Subcutaneous preadipocyte (primary cell): Measurements from ENCODE around the gene DOCK3. TPM values are rescaled to one million over a fixed set of nuclear protein-coding genes. Genes with fewer than 3 reads are reported as not detected.

Source experiments
- small RNA-seq: library from RNA; depleted of rRNA; stranded (forward); fragments of <200 nt; gene quantifications from one replicate; pipeline ENCODE3, GENCODE V24; 2012
- total RNA-seq: library from RNA; depleted of rRNA; stranded (reverse); fragments of >200 nt; gene quantifications from 2 replicates; pipeline ENCODE4 v1.2.3, GENCODE V29; 2012

Gene DOCK3, protein sequence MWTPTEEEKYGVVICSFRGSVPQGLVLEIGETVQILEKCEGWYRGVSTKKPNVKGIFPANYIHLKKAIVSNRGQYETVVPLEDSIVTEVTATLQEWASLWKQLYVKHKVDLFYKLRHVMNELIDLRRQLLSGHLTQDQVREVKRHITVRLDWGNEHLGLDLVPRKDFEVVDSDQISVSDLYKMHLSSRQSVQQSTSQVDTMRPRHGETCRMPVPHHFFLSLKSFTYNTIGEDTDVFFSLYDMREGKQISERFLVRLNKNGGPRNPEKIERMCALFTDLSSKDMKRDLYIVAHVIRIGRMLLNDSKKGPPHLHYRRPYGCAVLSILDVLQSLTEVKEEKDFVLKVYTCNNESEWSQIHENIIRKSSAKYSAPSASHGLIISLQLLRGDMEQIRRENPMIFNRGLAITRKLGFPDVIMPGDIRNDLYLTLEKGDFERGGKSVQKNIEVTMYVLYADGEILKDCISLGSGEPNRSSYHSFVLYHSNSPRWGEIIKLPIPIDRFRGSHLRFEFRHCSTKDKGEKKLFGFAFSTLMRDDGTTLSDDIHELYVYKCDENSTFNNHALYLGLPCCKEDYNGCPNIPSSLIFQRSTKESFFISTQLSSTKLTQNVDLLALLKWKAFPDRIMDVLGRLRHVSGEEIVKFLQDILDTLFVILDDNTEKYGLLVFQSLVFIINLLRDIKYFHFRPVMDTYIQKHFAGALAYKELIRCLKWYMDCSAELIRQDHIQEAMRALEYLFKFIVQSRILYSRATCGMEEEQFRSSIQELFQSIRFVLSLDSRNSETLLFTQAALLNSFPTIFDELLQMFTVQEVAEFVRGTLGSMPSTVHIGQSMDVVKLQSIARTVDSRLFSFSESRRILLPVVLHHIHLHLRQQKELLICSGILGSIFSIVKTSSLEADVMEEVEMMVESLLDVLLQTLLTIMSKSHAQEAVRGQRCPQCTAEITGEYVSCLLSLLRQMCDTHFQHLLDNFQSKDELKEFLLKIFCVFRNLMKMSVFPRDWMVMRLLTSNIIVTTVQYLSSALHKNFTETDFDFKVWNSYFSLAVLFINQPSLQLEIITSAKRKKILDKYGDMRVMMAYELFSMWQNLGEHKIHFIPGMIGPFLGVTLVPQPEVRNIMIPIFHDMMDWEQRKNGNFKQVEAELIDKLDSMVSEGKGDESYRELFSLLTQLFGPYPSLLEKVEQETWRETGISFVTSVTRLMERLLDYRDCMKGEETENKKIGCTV (N-terminal part only)
- total RNA-seq, result under 0.01 and 0.20 TPM in 2 replicates

DNA sequence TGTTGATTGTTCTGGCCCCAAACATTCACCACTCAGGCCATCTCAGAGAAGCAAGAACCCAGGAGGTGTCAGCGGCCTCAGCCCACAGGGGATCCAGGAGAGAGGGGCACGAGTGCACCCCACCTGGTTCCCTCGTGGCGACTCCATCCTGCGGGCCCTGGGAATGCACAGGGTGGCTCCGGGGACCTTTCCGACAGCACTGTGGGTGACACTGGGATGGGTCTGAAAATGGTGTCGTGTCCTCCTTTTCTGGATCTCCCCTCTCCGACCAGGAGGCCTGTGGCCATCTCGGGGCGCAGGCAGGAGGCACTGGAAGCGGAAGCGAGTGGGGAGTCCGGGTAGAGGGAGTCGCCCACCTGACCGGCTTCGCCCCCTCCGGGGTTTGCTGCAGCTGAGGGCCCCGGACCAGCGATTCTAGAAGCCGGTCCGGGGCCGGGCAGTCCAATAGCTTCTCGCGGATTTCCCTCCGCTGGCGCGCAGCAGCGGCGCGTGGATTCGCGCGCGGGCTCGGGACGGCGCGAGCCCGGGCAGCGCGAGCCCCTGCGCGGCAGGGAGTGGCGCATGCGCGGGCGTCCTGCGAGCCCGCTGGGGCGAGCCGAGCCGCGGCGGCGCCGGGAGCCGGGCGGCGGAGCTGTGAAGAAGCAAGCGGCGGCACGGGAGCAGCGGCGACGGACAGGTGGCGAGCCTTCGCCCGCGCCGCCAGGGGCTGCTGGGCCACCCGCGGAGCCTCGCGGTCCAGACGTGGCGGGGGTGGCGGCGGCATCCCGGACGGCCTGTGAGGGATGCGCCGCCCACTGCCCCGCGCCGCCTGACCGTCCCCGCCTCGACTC, at the start of gene DOCK3:
Gene DOCK3 (plus strand): TSS at position 579 of the 830 bp plus-strand sequence. CDS start 337 bp downstream, outside the sequence.

DNA sequence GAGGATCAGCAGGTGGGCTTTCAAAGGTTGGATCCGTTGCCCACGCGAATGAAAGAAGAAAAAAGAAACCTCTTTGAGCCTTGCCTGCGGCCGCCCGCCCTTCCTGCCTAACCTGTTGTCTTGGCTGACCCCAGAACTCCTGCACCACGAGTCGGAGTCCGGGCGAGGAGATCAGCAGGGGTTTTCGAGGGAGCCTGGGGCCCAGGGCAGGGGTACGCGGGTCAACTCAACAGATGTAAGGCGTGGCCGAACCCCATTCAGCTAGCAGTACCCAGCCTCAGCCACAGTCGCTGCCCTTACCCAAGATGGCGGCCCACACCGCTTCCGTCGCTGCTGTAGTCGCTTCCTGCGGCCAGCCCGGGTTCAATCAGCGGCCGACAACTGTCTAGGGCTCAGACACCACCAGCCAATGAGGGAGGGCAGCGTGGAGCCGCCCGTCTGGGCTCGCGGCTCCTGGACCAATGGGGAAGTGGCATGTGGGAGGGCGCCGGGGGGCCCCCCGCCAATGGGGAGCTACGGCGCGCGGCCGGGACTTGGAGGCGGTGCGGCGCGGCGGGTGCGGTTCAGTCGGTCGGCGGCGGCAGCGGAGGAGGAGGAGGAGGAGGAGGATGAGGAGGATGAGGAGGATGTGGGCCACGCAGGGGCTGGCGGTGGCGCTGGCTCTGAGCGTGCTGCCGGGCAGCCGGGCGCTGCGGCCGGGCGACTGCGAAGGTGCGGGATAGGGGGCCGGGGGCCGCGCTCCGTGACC, 710.2 kb downstream of the DOCK3 start, which contains the start of gene MANF:
Gene MANF (plus strand): TSS at position 566 of the 748 bp plus-strand sequence. CDS start 52 bp downstream, at position 618.

DNA sequence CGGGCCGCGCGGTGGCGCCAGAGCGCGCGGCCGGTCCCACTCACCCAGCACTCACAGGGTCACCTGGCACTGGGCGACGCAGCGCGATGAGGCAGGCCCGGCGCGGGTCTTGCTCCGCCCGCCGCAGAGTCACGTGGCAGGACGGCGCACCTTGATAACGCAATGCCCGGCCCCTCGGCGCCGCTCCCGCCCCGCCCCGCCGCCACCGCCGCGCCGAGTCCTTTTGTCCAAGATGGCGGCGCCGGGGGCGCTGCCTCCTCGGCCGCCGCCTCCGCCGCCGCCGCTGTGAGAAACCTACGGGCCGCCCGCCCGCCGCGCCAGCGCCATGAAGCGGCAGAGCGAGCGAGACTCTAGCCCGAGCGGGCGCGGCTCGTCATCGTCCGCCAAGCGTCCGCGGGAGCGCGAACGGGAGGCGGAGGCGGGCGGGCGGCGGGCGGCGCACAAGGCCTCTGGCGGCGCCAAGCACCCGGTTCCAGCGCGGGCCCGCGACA, 716.4 kb downstream of the DOCK3 start, which contains the start of gene RBM15B:
Gene RBM15B (plus strand): TSS at position 211 of the 491 bp plus-strand sequence. CDS start 115 bp downstream, at position 326.

Small RNA genes lying within 50 kb of the gene (small RNA-seq; reads per million reads assigned to genes)
- gene MIR4787 (0.11 reads per million), gene PPIAP69 (not detected)

Other genes starting within 250 kb of the DOCK3 start
- not detected in 2 replicates for gene CACNA2D2, start 171.3 kb upstream of the DOCK3 start, total RNA-seq
- gene C3orf18, start 107.2 kb upstream of the DOCK3 start, total RNA-seq, result 7.2 and 8.5 TPM in 2 replicates
- gene HEMK1, start 105.4 kb upstream of the DOCK3 start, total RNA-seq, result 6.6 and 11.5 TPM in 2 replicates
- gene CISH, start 63.2 kb upstream of the DOCK3 start, total RNA-seq, result 0.78 and 1.1 TPM in 2 replicates
- gene MAPKAPK3, start 57.8 kb upstream of the DOCK3 start, total RNA-seq, result 122 and 213 TPM in 2 replicates